ENCODE results near the gene ALK.

ALK gene

DNA sequence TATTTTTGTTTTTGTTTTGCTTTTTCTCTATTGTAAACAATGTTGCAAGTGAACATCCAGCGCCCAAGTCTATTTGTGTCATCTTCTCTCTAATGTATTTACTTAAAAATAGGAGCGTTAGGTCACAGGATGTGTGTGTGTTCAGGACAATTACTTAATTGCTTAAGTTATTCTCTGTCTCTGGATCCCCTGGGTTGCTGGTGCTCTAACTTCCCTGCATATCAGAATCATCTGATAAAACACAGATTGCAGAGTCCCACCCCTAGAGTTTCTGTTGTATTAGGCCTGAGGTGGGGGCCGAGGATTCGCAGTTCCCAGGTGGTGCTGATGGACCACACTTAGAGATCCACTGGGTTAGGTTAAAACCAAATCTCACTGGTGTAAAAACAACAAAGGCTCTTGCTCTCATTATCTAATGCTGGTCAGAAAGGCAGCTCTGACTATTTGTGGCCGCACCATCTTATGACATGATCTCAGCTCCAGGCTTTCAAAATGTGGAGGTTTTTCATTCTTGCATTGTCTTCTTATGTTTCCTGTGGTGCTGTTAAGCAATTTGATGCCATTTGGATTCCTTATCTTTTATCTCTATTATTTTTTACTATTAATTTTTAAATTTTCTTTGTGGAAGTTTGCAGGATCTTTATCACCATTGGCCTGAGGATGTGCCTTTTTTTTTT is 718.4 kb downstream of the ALK start:
- no peak for DNase-seq (ENCODE audit: low read depth in 2 of 2)

DNA sequence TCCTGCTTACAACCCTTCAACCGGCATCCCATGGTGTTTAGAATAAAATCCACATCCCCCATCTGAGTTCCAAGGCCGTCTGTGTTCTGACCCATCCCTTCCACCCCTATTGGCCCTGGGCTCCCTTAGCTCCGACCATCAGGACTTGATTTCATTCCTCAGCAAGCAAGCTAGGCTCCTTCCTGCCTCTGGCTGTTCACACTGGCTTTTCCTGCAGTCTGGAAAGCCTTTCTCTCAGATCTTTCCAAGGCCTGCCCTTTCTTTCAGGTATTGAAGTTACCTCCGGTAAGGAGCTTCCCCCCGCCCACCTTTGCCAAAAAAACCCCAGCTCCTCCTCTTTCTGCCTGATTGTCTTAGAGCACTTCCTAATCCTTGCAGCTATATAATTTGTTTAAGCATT is 719.4 kb downstream of the ALK start:
- DNase-seq (ENCODE audit: low read depth in 2 of 2): no peak

DNA sequence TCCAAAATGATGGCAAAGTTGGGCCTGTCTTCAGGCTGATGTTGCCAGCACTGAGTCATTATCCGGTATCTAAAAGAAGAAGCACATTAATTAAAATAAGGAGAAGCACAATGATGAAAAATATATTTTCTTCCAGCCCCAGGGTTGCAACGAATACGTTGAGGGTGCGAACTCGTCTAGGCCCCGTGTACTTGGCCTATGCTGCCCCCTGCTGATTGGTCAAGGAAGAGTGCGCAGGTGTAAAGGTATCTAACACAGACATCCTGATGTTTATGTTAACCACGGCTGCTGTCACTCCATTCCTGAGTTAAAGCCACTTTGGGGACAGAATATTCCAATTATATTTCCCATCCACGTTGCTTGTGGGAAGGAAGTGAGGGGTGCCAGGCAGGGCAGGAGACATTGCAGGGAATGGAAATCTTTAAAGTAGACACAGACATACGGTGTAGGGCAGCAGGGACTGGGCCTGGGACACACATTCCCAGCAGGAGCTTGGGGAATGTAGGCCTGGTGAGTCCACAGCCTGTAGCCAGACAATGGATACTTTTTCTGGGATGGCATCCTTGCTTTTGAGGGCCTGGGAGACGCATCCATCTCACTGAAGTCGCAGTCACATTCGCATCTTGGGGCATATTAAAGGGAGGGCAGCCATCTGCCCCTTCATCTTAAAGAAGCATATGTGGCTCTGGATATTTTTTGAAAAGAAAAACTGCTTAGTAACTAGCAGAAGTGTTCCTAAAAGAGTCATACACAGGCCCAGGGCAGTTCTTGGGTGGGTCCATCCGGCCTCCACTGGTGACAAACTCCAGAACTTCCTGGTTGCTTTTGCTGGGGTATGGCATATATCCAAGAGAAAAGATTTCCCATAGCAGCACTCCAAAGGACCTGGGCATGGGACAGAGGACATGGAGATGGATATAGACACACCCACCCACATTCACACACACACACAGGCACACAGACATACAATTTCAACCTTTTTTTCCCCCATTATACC is 724.3 kb downstream of the ALK start:
- DNase-seq (ENCODE audit: low read depth in 2 of 2): peak; percentile 52 to 55

GRCh38 chr2:29195796-29196195 is 725.6 kb downstream of the ALK start:
- DNase-seq (ENCODE audit: low read depth in 2 of 2): no peak

GRCh38 chr2:29193681-29194080 is 727.7 kb downstream of the ALK start:
- DNase-seq (ENCODE audit: low read depth in 2 of 2): no peak

DNA sequence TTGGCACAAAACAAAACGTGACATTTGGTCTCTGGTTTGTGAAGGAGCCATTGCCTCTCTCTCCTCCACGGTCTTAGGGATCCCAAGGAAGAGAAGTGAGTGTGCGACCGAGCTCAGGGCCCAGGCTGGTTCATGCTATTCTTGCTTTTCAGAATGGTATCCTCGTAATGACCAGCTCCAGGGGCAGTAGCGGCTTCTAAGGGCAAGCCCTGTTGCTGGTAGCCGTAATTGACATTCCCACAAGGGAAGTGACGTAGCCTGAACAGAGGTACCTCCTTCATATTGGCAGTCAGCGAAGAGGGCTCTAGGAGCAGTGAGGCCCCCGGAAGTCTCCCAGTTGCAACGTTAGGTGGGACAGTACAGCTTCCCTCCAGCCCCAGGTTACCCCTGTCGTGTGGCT is 728.3 kb downstream of the ALK start:
- no peak for DNase-seq (ENCODE audit: low read depth in 2 of 2)

DNA sequence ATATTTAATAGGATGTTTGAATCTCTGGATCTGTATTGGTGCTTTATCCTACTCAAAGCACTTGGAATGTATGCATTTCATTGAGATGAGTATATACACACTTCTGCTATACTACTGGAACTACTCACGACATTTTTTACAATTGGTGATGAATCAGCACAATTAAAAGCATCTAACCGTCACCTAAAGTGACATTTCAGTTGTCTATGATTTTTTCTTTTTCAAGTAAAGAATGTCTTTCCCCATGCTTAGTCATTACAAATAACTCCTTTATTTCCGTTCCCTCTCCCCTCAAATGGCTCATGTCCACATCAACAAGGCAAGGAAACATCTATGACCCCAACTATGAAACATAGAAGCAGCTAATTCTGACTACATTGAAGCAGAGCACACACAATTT is 728.9 kb downstream of the ALK start:
- no peak for DNase-seq (ENCODE audit: low read depth in 2 of 2)

DNA sequence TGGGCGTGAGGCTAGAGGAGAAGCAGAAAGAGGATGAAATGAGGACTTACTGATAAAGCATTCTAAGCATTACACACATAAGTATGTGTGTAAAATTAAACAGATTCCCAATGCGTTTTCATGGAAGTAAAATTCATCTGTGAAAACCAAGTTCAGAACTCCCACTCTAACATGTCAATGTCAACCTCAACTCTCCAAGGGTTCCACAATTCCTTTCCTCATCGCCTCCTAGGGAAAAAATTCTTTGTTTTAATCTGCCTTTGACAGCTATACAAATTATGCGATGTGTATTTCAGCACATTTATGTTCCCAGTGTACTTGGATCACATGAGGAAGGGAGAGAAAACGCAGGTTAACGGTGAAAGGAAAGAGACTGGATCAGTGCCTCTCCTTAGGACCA is 729.6 kb downstream of the ALK start:
- DNase-seq (ENCODE audit: low read depth in 2 of 2): no peak

- DNase-seq (ENCODE audit: low read depth in 2 of 2): no peak
These were observed 732.3 kb downstream of the ALK start for GRCh38 chr2:29189052-29189451.

DNA sequence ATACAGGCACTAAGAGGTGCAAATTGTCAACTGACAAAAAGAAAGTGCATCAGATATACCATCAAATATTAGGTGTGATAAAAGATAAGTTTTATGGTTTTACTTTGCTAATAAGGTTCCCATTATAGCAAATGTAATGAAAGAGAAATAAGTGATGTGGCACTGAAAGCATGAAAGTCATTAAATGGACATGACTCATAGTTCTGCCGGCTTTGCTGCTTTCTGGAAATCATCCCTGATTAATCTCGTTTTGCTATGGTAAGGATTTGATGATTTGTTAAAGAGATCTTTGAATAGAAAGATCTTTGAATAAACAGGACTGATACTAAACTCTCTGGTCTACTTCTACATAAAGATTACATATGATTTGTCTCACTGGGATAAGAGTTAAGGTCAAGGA is 733.5 kb downstream of the ALK start:
- DNase-seq (ENCODE audit: low read depth in 2 of 2): no peak

GRCh38 chr2:29186817-29187216 is 734.6 kb downstream of the ALK start:
- no peak for DNase-seq (ENCODE audit: low read depth in 2 of 2)

DNA sequence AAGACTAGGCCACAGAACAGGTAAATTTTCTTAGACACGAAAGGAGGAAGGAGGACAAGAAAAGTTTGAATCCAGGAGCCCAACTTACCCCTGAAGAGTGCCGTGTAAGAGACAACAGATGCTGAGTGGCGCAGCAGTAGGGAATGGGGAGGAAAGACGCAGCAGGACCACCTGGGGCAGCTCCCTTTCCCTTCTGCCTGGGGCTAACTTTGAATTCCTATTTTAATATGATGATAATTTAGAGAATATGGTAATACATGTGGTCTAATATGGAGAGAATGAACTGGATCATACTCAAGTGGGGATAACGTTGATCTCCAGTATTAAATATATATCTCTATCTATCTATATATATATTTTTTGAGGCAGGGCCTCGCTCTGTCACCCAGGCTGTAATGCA is 736.9 kb downstream of the ALK start:
- DNase-seq (ENCODE audit: low read depth in 2 of 2): no peak

- DNase-seq (ENCODE audit: low read depth in 2 of 2): no peak
These were observed 738.5 kb downstream of the ALK start for GRCh38 chr2:29182920-29183319.

DNA sequence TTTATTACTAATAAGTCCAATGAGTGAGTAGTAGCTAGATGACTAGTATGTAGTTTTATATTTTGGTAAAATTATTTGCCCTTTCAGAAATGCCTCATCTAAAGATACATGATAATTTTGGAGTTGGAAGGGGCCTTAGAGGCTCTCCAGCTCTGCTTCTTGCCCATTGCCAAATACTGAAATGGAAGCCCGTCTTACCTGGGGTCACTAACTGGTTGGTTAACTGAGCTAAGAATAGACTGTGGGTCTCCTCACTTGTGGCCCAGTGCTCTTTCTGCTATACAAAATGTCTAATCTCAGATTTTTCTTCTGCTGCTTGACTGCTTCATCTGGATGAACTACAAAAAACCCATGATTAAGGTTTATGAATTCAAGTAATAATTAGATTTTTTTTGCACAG is 739.1 kb downstream of the ALK start:
- DNase-seq (ENCODE audit: low read depth in 2 of 2): no peak

DNA sequence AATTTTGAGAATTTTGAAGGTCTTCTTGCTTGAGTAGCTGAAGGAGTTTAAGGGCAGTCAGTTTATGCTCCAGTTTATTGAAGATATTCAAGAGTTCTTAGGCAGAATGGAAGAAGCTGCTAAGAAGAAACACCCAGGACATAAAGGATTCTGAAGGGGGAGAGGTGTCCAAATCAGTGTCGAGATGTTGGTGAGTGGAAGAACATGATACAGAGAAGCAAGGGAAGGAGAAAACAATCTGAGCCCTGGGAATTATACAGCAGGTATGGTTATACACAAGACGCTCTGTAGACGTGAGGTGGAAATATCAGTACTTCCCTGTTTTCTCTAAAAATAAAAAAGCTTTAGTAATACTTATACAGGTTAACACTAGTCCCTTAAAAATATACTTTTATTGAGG is 746.0 kb downstream of the ALK start:
- DNase-seq (ENCODE audit: low read depth in 2 of 2): no peak

DNA sequence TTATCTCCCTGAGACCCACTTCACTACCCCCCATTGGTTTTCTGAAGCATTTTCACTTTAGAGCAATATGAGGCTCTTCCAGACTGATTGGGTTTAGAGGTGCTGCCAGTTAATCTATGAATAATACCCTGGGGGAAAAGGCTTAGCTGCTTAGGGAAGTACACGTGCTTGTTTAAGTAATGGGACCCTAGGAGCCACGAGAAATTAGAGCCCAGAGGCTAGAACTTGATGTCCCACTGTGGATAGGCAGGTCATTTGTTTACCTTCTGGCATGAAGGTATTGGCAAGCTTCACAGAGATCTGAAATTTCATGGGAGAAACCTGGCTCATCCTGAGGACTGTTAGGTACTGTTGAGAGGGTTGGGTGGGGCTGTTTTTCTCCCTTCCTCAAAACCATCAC is 746.4 kb downstream of the ALK start:
- no peak for DNase-seq (ENCODE audit: low read depth in 2 of 2)

- no peak for DNase-seq (ENCODE audit: low read depth in 2 of 2)
These were observed 754.9 kb downstream of the ALK start for GRCh38 chr2:29166242-29167039.

DNA sequence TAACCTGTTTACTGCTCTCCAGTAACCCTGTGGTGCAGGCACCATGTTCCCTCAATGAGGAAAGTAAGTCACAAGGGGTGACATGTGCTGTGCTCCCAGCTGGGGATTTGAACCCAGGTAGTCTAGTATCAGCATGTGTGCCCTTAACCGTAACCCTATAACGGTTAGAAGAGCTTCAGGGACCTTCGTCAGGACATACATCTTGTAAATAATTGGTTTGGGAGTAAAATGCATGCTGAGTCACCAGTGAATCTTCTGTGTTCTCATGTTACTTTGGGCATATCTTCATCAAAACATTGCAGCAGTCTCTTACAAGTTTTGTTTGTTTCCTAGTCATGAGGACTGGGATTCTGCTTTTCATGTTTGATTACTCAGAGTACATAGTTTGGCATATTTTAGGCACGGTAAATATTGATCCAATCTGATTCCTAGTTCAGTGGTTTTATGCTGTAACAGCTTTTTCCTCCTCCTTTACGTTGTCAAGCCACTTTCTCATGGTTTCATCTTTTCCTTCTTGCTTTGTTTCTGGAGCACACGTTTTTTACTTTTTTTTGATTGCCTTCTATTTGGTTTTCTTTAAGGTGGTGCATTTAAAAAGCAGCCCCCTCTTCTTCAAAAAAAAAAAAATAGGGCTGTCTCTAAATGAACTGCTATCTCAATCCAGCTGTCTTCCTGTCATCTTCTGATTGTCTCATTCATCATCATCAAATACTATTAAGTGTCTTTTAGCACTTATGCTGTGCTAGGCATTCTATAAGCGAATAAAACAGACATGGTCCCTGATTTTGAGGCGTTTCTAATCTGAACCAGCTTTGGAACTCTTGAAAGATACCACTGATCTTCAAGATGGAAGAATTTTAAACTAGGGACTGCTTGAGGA is 755.8 kb downstream of the ALK start:
- no peak for DNase-seq (ENCODE audit: low read depth in 2 of 2)

DNA sequence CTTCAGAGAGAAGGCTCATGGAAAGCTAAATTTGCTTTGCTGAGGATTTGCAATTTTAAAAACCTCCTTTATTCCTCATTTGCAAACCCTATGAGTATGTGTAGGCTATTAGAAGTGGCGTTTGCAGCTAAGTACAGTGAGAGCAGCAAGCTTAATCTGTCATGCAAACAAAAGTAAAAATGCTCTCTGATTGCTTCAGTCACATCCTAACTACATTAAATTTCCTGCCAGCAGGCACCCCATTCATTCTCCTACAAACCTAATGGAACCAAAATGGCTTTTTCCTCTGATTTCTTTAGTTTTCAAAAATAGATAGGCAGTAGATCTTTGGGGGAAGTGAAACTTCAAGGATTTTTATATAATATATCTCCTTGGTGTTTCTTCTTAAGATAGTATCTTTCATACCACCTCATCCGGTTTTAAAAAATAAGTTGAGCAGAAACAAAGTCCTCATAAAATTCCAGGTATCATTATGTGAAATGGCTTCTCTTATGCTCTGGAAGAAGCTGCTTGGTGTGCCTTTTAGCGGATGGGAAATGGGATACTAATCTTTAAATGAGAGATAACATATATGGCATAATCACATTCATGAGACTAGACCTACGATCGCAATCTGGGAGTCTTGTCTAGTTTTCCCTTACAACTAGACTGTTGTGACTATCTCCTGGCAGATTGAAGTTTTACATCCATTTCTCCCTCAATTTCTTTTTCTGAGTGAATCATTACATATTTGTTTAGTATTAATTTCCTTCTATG is 757.1 kb downstream of the ALK start:
- no peak for DNase-seq (ENCODE audit: low read depth in 2 of 2)

- DNase-seq (ENCODE audit: low read depth in 2 of 2): no peak
These were observed 759.0 kb downstream of the ALK start for GRCh38 chr2:29162204-29162928.
